Measurements from ENCODE around the gene ITGA2.

- no peak for TF ChIP-seq ZNF274 (IDR thresholded peaks at IDR 0.05; ENCODE audit: low read depth, low read length)
- no peak for TF ChIP-seq SUZ12 (IDR thresholded peaks at IDR 0.05; ENCODE audit: extremely low read depth, insufficient read depth, insufficient read length)
- TF ChIP-seq YY1 (IDR thresholded peaks at IDR 0.05; ENCODE audit: insufficient read depth, insufficient read length): no peak
These were observed 7.8 kb downstream of the ITGA2 start for GRCh38 chr5:52996979-52997378.

Measured in NT2/D1 (cell line).